ENCODE data around the gene CEP112.
A peak's percentile ranks its signal among the peaks of the same experiment; 100 is the strongest.

The CEP112 gene

GRCh38 chr17:66150708-66151107 lies 41.2 kb downstream of the CEP112 start:
- H3K4me2 ChIP-seq (ENCODE audit: low read depth, low read length) = no peak overlapping the region
- no peak for DNase-seq
- TF ChIP-seq EZH2phosphoT487 (IDR thresholded peaks at IDR 0.05; ENCODE audit: low read length) (no peak), CTCF (IDR thresholded peaks at IDR 0.05; ENCODE audit: low read length) (no peak), EZH2 (optimal IDR thresholded peaks at IDR 0.05; ENCODE audit: low read depth, low read length) (no peak)

GRCh38 chr17:66149562-66149961 lies 42.4 kb downstream of the CEP112 start:
- H2AFZ ChIP-seq (ENCODE audit: low read length) = peak overlapping the region; percentile 18; the same call in 1 of the 2 replicates
- no peaks in the 10 kb centered on the region for H3K9me3 ChIP-seq (replicated peaks; ENCODE audit: insufficient read depth, low read length)
- no peaks in the 10 kb centered on the region for H3K27me3 ChIP-seq (replicated peaks; ENCODE audit: insufficient read depth, low read length)
- peaks cover 8% of the 10 kb centered on the region for H3F3A ChIP-seq (ENCODE audit: insufficient read depth, low read length)
- H3K4me1 ChIP-seq (ENCODE audit: low read length) = peaks cover 11% of the 10 kb centered on the region
- DNase-seq = peak; percentile 69
- no peaks in the 10 kb centered on the region for H3K36me3 ChIP-seq (replicated peaks; ENCODE audit: insufficient read depth, low read length)
- H3K27ac ChIP-seq (ENCODE audit: low read length) = peak overlapping the region; percentile 64; the same call in 1 of the 2 replicates
- TF ChIP-seq CTCF (IDR thresholded peaks at IDR 0.05; ENCODE audit: low read length) = no peak
- no peak for TF ChIP-seq EZH2 (optimal IDR thresholded peaks at IDR 0.05; ENCODE audit: low read depth, low read length)
- TF ChIP-seq EZH2phosphoT487 (IDR thresholded peaks at IDR 0.05; ENCODE audit: low read length) = no peak
- H3K4me3 ChIP-seq (ENCODE audit: low read length) = 0 out of 2 replicates have a peak overlapping the region, but pooled peaks have one; percentile 9
- no peaks in the 10 kb centered on the region for H3K9me2 ChIP-seq (replicated peaks; ENCODE audit: insufficient read depth, low read length)
- H3K9ac ChIP-seq (ENCODE audit: low read length) = peak overlapping the region; percentile 11; the same call in 1 of the 2 replicates
- no peaks in the 10 kb centered on the region for H4K20me1 ChIP-seq (ENCODE audit: insufficient read depth, low read length)
- H3K4me2 ChIP-seq (ENCODE audit: low read depth, low read length) = peak overlapping the region; percentile 63
- H3K79me2 ChIP-seq (ENCODE audit: low read length) = no peaks in the 10 kb centered on the region

More at GRCh38 chr17:66150708-66151107, 41.2 kb downstream of the CEP112 start:
- no peak overlapping the region for H3K27ac ChIP-seq (ENCODE audit: low read length)
- no peak overlapping the region for H3K4me3 ChIP-seq (ENCODE audit: low read length)
- H3K9me3 ChIP-seq (replicated peaks; ENCODE audit: insufficient read depth, low read length) = no peaks in the 10 kb centered on the region
- H2AFZ ChIP-seq (ENCODE audit: low read length) = no peak overlapping the region
- H3K36me3 ChIP-seq (replicated peaks; ENCODE audit: insufficient read depth, low read length) = no peaks in the 10 kb centered on the region
- no peaks in the 10 kb centered on the region for H3K79me2 ChIP-seq (ENCODE audit: low read length)
- peaks cover 8% of the 10 kb centered on the region for H3F3A ChIP-seq (ENCODE audit: insufficient read depth, low read length)
- H3K9ac ChIP-seq (ENCODE audit: low read length) = no peak overlapping the region
- peaks cover 11% of the 10 kb centered on the region for H3K4me1 ChIP-seq (ENCODE audit: low read length)
- H3K9me2 ChIP-seq (replicated peaks; ENCODE audit: insufficient read depth, low read length) = no peaks in the 10 kb centered on the region
- H3K27me3 ChIP-seq (replicated peaks; ENCODE audit: insufficient read depth, low read length) = no peaks in the 10 kb centered on the region
- H4K20me1 ChIP-seq (ENCODE audit: insufficient read depth, low read length) = no peaks in the 10 kb centered on the region

- H3F3A ChIP-seq (ENCODE audit: insufficient read depth, low read length) = peaks cover 8% of the 10 kb centered on the region
- TF ChIP-seq EZH2 (optimal IDR thresholded peaks at IDR 0.05; ENCODE audit: low read depth, low read length) = no peak
- TF ChIP-seq CTCF (IDR thresholded peaks at IDR 0.05; ENCODE audit: low read length) = no peak
- TF ChIP-seq EZH2phosphoT487 (IDR thresholded peaks at IDR 0.05; ENCODE audit: low read length) = no peak
These were observed 45.5 kb downstream of the CEP112 start for GRCh38 chr17:66146394-66146793.

More at GRCh38 chr17:66146394-66146793, 45.5 kb downstream of the CEP112 start:
- Histone ChIP-seq H4K20me1 (ENCODE audit: insufficient read depth, low read length) (no peaks in the 10 kb centered on the region), H3K9me3 (replicated peaks; ENCODE audit: insufficient read depth, low read length) (no peaks in the 10 kb centered on the region), H3K4me2 (ENCODE audit: low read depth, low read length) (no peak overlapping the region), H3K4me3 (ENCODE audit: low read length) (no peak overlapping the region), H3K79me2 (ENCODE audit: low read length) (no peaks in the 10 kb centered on the region), H3K4me1 (ENCODE audit: low read length) (peaks cover 11% of the 10 kb centered on the region), H3K36me3 (replicated peaks; ENCODE audit: insufficient read depth, low read length) (no peaks in the 10 kb centered on the region), H3K27ac (ENCODE audit: low read length) (no peak overlapping the region), H3K9me2 (replicated peaks; ENCODE audit: insufficient read depth, low read length) (no peaks in the 10 kb centered on the region), H3K9ac (ENCODE audit: low read length) (no peak overlapping the region), H2AFZ (ENCODE audit: low read length) (no peak overlapping the region), H3K27me3 (replicated peaks; ENCODE audit: insufficient read depth, low read length) (no peaks in the 10 kb centered on the region)
- no peak for DNase-seq

Data from MM.1S (cell line).